Left renal cortex interstitium (tissue), 4 donors: ENCODE data around the gene GAK. TPM values are rescaled to one million over a fixed set of nuclear protein-coding genes. Genes with fewer than 3 reads are reported as not detected.

ENCODE experiments used
- DNase-seq, 4 donors: peaks; one replicate each; pipeline ENCODE4 v3.0.0-alpha.2; 2013; ENCODE audit warnings: low read depth in 4 of 4, low spot score in 2 of 4, missing footprints in 1 of 4
- polyA plus RNA-seq, 4 donors: library from polyadenylated mRNA; unstranded; fragments of 120-200 nt; gene quantifications; one replicate each; pipeline ENCODE4 v1.2.1, GENCODE V29; 2013; ENCODE audit not compliant: insufficient read length in 4 of 4

GAK gene
- polyA plus RNA-seq, 4 donors = 47.4 to 91.5 (median 70.5) TPM

DNA sequence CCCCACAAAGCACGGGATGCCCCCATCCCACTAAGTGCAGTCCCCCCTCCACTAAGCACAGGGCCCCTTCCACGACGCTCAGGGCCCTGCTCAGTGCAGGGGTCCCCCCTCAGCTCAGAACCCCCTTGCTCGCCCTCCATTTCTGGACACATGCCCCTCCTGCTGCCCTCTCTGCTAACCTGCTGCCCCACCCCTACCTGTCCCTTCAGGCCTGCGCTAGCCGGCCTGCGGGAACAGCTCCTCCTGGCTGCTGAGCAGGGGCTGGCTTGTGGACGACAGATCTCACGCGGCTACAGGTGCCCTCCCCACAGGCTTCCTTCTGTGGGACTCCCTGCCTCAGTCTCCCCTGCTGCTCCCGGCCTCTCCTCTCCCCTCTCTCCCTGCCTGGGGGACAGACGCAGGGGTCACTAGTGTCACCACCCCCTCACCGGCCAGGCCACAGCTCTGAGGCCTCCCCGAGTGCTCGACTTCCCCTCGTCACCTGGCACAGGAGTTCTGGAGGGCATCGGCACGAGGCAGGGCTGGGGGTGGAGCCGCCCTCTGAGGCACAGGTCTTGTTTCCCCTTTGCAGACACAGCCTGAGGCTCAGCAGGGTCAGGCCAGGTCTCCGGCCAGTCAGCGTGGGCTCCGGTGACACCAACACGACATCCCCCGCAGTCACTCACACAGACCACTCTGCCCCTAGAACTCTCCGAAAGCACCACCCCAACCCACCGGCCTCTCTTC is 21.6 kb downstream of the GAK start:
- no peak for DNase-seq

DNA sequence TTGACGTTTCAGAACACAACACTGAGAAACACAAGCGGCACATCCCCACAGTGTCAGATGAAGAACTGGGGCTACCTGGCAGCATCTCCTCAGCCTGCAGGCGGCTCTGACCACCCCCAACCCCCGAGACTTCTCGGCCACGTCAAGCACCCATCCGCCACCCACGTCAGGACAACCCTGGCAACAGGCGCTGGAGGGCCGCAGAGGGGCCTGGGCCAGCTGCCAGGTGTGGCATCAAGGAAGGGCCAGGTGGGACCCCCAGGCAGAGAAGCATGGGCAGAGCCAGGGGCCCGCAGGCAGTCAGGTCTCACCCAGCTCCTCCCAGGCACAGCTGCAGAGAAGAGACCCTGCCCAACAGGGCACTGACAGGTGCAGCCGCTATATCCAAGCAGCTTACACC is 22.3 kb downstream of the GAK start:
- DNase-seq = no peak

DNA sequence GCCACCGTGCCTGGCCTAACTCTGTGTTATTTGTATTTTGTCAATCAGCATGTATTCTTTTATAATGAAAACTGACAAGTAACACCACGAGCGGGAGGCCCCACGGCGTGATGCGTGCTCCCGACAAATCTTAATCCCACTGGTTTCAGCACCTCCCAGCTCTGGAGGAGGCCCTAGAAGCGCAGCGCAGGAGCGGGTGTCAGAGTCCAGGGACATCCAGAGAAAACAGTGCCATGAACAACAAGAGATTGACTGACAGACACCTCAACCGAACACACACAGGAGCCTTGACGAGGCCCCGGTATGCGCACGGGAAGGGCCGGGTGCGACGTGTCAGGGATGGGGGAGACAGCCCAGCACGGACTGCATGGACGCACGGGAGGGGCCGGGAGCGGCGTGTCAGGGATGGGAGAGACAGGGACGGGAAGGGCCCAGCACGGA is 23.0 kb downstream of the GAK start:
- no peak for DNase-seq

DNA sequence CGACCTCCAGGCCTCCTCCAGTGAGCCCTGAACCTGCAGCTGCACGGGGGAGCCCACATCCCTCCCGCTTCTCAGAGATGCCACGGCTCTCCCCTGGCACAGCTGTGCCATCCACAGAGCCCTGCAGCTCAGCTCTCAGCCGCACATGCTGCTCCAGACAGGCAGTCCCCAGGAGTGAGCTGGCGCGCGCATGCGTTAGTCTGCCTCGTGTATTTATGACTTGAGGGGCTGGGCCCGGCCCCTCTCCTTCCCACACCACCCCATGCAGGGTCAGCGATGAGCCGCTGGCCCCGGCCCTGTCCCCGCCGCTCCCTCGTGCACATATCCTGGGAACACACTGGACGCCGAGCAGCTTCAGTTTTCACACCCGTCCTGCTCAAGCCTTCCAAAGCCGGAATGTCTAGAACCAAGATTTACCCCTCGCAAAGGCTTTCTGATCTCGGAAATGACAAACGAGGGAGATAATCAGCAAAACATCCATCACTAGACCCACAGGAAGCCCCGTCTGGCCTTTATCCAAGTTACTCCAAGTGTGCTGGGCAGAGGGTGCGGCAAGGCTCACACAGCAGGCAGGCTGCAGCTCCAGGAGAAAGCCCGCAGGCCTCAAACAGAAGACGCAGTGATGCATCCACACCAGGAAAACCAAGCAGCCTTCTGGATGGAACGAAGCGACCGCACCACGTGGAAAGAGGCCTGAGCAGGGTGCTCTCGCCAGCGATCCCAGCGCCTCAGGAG is 24.3 kb downstream of the GAK start:
- DNase-seq = no peak

DNA sequence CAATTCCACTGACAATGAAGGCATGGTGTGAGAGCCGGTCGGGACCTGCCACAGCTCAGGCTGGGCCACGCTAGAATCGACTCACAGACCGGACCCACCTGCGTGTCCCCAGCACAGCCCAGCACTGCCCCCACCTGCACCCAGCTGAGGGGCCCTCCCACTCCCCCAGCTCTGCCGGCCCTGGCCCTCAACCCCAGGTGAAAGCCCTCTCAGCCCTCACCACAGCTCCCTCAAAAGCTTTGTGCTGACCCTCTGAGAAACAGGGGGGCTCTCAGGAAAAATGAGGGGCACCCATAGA is 25.1 kb downstream of the GAK start:
- no peak for DNase-seq

DNA sequence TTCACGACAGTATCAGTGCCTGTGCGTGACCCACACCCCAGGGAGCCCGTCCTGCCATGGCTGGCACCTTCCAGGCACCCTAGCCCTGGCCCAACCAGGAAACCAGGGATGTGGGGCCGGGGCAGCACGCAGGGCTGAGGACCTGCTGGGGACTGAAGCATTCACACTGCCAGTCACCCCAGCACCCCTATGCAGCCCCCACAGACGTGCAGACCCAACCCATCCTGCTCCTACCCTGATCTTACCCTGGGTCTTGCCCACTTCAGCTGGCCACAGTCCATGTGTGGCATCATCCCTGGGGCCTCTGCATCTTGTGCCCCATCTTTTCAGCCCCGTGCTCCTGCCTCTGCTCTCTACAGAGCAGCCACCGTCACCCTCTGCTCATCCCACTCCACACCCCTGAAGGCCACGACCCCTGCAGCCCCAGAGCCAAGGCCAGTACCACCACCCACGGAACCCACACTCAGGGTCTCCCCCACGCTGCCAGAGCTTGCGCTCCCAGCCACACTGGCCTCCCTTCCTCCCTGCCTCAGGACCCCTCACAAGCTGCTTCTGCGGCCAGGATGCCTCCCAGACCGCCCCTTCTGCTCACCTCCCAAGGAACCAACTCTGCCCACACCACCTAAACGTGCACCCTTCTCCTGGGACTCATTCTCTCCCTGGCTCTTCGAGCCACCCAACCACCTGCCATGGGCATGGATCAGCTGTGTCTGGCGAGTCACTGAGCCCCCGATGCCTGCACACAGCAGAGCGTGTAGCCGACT is 25.6 kb downstream of the GAK start:
- DNase-seq = no peak

DNA sequence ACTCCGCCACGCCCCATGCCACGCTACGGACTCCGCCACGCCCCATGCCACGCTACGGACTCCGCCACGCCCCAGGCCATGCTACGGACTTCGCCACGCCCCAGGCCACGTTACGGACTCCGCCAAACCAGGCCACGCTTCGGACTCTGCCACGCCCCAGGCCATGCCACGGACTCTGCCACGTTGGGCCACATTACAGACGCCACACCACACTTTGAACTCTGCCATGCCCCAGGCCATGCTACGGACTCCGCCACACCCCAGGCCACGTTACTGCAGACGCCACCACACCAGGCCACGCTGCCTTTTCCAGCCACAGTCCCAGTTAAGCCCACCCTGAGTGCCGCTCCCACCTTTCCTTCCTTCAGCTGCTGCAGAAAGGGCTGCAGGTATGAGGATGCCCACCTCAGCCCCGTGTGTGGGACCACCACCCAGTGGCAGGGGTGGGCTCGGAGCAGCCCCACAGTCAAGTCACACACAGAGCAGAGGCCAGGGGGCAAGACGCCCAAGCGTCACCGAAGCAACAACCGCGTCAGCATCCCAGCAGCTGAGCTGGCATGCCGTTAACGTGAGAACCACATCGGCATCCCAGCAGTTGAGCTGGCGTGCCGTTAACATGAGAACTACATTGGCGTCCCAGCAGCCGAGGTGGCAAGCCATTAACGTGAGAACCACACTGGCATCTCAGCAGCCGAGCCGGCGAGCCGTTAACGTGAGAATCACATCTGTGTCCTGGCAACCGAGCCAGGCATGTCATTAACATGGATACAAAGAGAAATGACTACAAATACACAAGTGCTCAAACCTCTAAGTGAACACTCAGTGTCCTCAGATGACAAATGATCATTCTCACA is 26.4 kb downstream of the GAK start:
- no peak for DNase-seq

DNA sequence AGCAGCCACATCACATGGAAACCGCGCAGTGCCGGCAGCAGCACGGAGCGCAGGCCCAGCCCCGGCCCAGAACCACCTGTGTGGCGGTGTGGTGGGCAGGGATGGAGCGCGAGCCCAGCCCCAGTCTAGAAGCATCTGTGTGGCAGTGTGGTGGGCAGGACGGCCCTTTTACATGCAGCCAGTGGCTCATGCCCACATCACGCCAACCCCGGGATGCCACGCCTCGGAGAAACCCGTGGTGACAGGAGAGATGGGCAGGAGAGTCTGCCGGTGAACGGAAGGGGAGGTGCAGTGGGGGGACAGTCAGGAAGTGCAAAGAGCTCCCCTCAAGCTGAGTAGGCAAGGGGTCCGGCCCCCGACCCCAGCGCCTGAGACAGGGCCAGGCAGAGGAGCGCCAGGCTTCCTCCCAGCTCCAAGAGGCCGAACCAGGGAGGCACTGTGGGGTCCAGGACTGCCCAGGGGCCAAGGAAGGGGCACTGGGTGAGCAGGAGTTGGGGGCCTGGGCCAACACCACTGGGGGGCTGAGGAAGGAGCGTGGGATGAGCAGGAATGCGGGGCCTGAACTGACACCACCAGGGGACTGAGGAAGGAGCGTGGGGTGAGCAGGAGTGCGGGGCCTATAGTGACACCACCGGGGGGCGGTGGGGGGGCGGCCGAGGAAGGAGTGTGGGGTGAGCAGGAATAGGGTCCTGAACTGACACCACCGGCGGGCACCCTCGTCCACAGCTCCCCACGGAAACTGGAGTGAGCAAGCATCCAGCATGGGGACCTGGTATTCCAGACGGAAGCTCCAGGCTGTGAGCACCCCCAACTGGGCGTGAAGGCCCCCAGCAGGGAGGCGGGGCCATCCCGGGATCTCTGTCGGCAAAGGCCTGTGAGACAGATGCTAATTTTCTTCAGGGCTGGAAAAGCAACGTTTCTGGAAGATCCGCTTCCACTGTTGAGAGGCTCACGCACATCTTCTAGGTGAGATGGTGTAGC is 28.8 kb downstream of the GAK start:
- no peak for DNase-seq

DNA sequence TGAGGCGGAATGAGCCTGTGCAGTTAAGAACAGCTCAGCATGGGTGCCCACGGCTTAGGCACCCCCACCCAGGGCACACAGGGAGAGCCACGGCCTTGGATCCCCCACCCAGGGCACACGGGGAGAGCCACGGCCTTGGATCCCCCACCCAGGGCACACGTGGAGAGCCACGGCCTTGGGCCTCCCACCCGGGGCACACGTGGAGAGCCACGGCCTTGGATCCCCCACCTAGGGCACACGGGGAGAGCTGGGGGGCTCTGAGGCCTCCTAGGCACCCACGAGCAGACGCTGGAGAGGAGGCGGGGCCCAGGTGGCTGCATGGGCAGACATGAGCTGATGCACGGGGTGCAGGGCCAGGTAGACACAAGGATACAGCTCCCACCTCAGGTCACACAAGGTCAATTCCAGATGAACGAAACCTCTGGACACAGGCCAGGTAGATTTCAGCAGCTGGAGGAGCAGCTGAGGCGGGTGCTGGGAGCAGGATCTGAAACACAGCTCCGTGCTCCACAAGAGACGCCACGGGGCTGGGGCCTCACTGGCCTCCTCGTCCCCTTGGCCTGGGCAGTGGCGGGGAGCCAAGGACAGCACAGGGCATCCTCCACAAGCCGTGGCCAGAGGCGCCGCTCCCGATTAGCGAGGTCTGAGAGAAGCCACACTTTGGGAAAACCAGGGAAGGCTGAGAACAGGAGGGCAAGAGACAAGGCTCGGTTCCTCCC is 30.8 kb downstream of the GAK start:
- no peak for DNase-seq

DNA sequence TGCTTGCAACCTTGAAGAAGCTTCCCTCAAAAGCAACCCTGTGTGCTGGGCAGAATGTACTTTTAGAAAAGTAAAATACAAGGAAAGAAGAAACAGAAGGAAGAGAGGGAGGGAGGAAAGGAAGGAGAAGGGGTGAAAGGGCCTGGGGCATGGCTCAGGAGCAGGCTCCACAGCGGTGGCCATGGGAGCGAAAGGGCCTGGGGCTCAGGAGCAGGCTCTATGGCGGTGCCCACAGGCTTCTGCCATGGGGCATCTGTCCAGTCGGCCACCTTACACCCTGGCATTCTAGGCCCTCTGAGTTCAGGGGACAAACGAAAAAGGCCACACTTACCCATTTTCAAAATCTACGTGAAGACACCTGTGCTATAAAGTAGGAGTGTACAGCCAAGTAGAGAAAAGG is 31.4 kb downstream of the GAK start:
- DNase-seq = no peak

DNA sequence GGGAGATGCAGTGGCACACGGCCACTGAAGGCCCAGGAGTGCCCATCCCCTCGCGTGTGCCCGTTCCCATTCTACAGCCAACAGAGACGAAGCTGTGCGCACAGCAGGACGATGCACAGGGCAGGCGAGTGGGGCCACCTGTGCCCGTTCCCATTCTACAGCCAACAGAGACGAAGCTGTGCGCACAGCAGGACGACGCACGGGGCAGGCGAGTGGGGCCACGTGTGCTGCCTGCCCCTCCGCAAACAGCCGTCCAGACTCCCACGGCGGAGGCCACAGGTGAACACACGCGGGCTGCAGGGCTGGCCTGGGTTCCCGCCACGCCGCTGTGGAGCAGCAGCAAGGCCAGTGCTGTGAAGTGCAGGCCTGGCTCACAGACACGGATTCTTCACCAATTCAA is 32.0 kb downstream of the GAK start:
- no peak for DNase-seq

DNA sequence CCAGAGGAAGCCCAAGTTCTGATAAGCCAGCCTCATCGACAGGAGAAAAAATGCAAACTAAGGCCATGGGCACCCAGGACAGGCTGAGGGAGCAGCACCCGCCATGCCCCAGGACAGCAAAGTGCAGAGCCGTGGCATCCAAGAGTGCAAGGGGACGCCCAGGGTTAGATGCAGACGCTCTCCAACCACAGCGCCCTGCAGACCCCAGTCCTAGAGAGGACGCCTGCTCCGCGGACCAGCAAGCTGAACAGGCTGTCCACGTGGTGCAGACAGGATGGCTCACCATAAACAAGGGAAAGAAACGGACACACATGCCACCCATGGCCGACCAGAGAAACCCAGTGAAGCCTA is 32.6 kb downstream of the GAK start:
- no peak for DNase-seq

DNA sequence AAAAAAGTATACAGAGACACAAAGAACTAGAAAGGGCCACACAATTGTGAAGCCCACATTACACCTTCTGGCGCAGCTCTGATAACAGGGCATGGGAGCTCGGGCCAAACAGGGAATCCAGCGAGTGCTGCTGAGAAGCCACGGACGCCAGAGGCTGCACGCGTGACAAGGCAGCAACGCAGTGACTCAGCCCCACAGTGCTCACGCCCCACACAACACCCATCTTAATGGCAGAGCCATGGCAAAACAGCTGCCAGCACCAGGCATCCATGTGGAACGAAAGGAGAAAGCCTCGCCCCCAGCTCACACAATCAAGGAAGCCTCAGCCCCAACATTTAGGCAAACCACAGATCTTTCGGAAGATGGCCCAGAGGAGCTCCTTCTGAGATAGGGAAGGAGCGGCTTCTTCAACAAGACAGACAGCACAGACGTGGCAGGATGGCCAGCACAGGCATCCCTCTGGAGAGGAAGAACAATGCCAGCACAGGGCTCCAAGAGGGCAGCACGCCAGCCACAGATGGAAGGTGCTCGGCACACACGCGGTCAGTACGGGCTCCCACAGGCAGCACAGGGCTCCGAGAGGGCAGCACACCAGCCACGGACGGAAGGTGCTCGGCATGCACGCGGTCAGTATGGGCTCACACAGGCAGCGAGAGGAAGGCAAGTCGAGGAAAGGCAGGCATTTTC is 33.1 kb downstream of the GAK start:
- DNase-seq = no peak

DNA sequence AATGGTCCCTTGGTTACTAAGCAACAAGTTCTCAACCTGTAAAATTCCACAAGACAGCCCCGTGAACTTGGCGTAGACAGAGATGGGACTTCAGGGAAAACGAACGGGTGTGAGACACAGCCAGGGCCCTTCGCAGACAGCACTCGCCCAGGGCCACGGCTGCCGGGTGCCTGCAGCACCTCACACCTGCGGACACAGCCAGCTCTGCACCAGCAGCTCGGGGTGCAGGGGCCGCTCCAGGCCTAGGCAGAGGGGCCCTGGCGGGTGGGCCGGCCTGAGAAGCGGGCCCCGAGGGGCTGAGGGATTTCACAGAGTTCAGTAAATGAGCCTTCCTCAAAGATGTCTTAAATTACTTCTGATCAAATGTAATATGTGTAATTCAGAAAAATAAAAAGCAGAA is 34.0 kb downstream of the GAK start:
- DNase-seq = no peak

DNA sequence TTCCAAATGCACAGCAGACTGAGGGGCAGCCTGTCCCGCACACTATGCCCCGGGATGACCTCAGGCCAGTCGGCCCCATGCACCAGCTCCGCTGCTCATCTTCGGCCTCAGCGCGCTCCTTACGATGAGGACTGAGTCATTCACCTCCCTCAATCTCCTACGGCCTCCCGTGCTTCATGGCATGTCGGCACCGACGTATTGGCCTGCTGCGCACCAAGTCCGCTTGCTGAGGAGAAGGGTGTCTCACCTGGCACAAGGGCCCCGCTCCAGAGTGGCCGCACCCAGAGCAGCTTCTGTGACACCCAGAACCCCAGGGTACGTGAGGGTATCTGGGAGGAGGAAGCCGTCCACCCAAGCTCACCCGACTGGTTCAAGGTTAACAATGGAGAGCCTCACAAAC is 35.5 kb downstream of the GAK start:
- DNase-seq = no peak

DNA sequence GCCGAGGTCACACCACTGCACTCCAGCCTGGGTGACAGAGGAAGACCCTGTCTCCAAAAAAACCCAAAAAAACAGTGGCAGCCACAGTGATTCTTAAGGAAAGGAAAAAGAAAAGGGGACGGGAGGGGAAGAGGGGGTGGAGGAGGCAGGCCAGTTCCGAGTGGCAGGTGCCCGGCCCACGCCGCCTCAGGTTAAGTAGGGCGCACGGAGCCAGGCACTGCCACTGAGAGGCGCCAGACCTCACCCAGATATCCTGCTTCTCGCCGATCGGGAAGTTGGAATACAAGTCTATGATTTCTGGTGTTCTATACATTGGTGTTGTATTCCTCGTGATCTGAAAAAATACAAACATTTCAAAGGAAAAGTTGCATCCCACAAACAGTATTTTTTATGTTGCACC is 35.9 kb downstream of the GAK start:
- DNase-seq = no peak

DNA sequence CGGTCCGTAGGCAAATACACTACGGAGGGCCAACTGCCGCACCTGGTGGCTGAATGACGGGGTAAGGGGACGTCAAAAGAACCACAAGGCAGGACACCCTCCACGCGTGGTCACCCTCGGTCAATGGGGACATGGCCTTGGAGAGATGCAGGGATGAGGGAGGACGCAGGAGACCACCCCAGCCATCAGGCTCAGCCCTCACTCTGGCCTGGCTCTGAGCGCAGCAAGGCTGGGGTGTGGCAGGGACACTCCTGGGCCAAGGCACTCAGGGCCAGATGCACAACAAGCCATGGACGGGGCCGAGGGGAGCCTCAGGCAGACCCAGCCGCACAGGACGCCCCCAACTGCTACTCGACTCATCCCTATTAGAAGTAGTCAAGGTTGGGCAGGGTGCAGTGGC is 36.5 kb downstream of the GAK start:
- DNase-seq = no peak

DNA sequence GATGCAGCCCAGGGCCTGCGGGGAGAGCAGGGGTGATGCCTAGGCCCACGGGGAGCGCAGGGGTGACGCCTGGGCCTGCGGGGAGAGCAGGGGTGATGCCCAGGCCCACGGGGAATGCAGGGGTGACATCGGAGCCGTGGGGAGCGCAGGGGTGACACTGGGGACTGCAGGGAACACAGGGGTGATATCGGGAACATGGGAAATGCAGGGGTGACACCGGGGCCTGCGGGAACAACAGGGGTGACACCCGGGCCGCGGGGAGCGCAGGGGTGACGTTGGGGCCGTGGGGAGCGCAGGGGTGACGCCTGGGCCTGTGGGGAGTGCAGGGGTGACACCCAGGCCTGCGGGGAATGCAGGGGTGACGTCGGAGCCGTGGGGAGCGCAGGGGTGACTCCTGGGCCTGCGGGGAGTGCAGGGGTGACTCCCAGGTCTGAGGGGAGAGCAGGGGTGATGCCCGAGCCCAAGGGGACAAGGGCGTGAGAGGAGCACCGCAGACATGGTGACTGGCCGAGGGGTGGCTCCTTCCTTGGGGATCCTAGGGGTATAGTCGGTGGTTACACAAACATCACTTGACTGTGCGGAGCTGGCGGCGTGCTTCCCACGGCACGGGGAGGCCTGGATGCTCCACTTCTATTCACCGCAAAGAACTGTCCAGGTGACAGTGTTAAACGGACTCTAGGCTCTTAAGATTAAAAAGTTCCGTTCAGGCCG is 38.0 kb downstream of the GAK start:
- no peak for DNase-seq
